Loucy (cell line): ENCODE results near the gene SYT1.

Experiments used
- H2AFZ ChIP-seq: fragments of 200-600 bp; sonication (generic); 2 replicates; pipeline ENCODE4 v1.6.0; 2016; ENCODE audit warnings: antibody characterized with exemption, mild to moderate bottlenecking, low read length, moderate library complexity
- H3F3A ChIP-seq: fragments of 200-600 bp; 2 replicates; pipeline ENCODE4 v1.6.0; 2016; ENCODE audit warnings: antibody characterized with exemption, low read depth, mild to moderate bottlenecking
- H3K27me3 ChIP-seq: fragments of 200-600 bp; sonication (generic); 2 replicates; pipeline ENCODE4 v1.6.1; 2014; ENCODE audit warnings: low read length, mild to moderate bottlenecking; ENCODE audit not compliant: insufficient read depth, poor library complexity, severe bottlenecking
- H3K36me3 ChIP-seq: fragments of 200-600 bp; sonication (generic); 2 replicates; pipeline ENCODE4 v1.6.1; 2016; ENCODE audit warnings: low read length; ENCODE audit not compliant: insufficient read depth
- H3K4me1 ChIP-seq: fragments of 200-600 bp; sonication (generic); 2 replicates; pipeline ENCODE4 v1.5.1; 2014; ENCODE audit warnings: low read length, mild to moderate bottlenecking; ENCODE audit not compliant: insufficient read depth, poor library complexity, severe bottlenecking
- H3K4me2 ChIP-seq: fragments of 200-600 bp; sonication (generic); 2 replicates; pipeline ENCODE4 v1.6.0; 2014; ENCODE audit warnings: antibody characterized with exemption, low read length, low read depth, mild to moderate bottlenecking; ENCODE audit not compliant: poor library complexity, severe bottlenecking
- H3K4me3 ChIP-seq: fragments of 200-600 bp; sonication (generic); 2 replicates; pipeline ENCODE4 v1.5.1; 2014; ENCODE audit warnings: low read length, mild to moderate bottlenecking, mixed read lengths; ENCODE audit not compliant: poor library complexity, severe bottlenecking
- H3K79me2 ChIP-seq: fragments of 200-600 bp; sonication (generic); 2 replicates; pipeline ENCODE4 v1.6.1; 2014; ENCODE audit warnings: low read length; ENCODE audit not compliant: insufficient read depth
- H3K9ac ChIP-seq: fragments of 200-600 bp; sonication (generic); 2 replicates; pipeline ENCODE4 v1.6.0; 2014; ENCODE audit warnings: mild to moderate bottlenecking, low read depth, low read length, moderate library complexity; ENCODE audit not compliant: poor library complexity, severe bottlenecking
- H3K9me2 ChIP-seq: fragments of 200-600 bp; sonication (generic); replicated peaks from 2 replicates; pipeline ENCODE4 v1.6.1; 2016; ENCODE audit warnings: low read depth, low read length, mixed read lengths
- H3K9me3 ChIP-seq: fragments of 200-600 bp; sonication (generic); 2 replicates; pipeline ENCODE4 v1.6.1; 2014; ENCODE audit warnings: mild to moderate bottlenecking, antibody characterized with exemption, low read length, low read depth; ENCODE audit not compliant: insufficient read depth
- H4K20me1 ChIP-seq: fragments of 200-600 bp; sonication (generic); 2 replicates; pipeline ENCODE4 v1.6.0; 2014; ENCODE audit warnings: antibody characterized with exemption, low read length, mild to moderate bottlenecking; ENCODE audit not compliant: insufficient read depth, poor library complexity, severe bottlenecking
- EZH2phosphoT487 ChIP-seq: fragments of 200-600 bp; IDR thresholded peaks from 2 replicates; pipeline ENCODE4 v1.6.1; 2018; ENCODE audit warnings: antibody characterized with exemption, mild to moderate bottlenecking, moderate library complexity, borderline replicate concordance
- TF ChIP-seq, protein P1 (sequence below): fragments of 200-600 bp; sonication (generic); conservative IDR thresholded peaks from 2 replicates; pipeline ENCODE4 v1.5.1; 2014; ENCODE audit warnings: mild to moderate bottlenecking, antibody characterized with exemption, low read length

The SYT1 gene

GRCh38 chr12:79255288-79255687 lies 390.7 kb downstream of the SYT1 start:
- Histone ChIP-seq H3F3A (no peaks in the 10 kb centered on the region), H3K79me2 (no peaks in the 10 kb centered on the region), H2AFZ (no peak overlapping the region), H3K4me2 (no peak overlapping the region), H3K4me3 (no peak overlapping the region), H3K9me2 (0 out of 2 replicates have a peak, but pooled peaks cover under 1% of the 10 kb centered on the region), H3K9me3 (no peaks in the 10 kb centered on the region), H4K20me1 (no peaks in the 10 kb centered on the region), H3K27me3 (no peaks in the 10 kb centered on the region), H3K4me1 (no peaks in the 10 kb centered on the region), H3K9ac (no peak overlapping the region), H3K36me3 (no peaks in the 10 kb centered on the region)
- TF ChIP-seq, protein P1, sequence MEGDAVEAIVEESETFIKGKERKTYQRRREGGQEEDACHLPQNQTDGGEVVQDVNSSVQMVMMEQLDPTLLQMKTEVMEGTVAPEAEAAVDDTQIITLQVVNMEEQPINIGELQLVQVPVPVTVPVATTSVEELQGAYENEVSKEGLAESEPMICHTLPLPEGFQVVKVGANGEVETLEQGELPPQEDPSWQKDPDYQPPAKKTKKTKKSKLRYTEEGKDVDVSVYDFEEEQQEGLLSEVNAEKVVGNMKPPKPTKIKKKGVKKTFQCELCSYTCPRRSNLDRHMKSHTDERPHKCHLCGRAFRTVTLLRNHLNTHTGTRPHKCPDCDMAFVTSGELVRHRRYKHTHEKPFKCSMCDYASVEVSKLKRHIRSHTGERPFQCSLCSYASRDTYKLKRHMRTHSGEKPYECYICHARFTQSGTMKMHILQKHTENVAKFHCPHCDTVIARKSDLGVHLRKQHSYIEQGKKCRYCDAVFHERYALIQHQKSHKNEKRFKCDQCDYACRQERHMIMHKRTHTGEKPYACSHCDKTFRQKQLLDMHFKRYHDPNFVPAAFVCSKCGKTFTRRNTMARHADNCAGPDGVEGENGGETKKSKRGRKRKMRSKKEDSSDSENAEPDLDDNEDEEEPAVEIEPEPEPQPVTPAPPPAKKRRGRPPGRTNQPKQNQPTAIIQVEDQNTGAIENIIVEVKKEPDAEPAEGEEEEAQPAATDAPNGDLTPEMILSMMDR = no peak
- TF ChIP-seq EZH2phosphoT487 = no peak

DNA sequence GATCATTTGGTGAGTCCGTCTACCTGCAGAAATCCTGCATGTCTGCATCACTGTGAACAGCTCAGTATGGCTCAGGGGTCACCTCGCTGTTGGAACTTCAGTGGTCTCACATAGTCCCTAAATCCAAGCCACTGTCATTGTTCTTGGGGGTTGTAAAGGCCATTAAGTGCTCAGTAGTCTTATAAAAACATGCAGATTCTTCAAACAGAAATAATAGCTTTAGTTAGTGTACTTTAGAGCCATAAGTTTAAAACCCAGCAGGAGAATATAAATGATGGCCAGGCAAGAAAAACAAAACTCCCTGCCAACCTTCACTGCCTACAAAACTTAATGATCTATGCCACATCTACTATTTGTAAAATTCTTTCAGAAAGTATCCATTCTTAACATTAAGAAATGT lies 396.3 kb downstream of the SYT1 start:
- Histone ChIP-seq H3K36me3 (no peaks in the 10 kb centered on the region), H3K79me2 (no peaks in the 10 kb centered on the region), H3K27me3 (no peaks in the 10 kb centered on the region), H3K9ac (no peak overlapping the region), H3K4me1 (no peaks in the 10 kb centered on the region), H2AFZ (no peak overlapping the region), H3K4me2 (no peak overlapping the region), H3K9me2 (no peaks in the 10 kb centered on the region), H3K4me3 (no peak overlapping the region), H3K9me3 (no peaks in the 10 kb centered on the region), H3F3A (no peaks in the 10 kb centered on the region), H4K20me1 (no peaks in the 10 kb centered on the region)
- no peak for TF ChIP-seq EZH2phosphoT487
- TF ChIP-seq, protein P1 = no peak

- Histone ChIP-seq H3K4me1 (no peaks in the 10 kb centered on the region), H4K20me1 (no peaks in the 10 kb centered on the region), H3F3A (no peaks in the 10 kb centered on the region), H3K9me2 (no peaks in the 10 kb centered on the region), H3K4me2 (no peak overlapping the region), H2AFZ (no peak overlapping the region), H3K79me2 (no peaks in the 10 kb centered on the region), H3K4me3 (no peak overlapping the region), H3K36me3 (no peaks in the 10 kb centered on the region), H3K27me3 (no peaks in the 10 kb centered on the region), H3K9ac (no peak overlapping the region), H3K9me3 (no peaks in the 10 kb centered on the region)
- TF ChIP-seq EZH2phosphoT487 = no peak
- TF ChIP-seq, protein P1 = no peak
These were observed 398.4 kb downstream of the SYT1 start for GRCh38 chr12:79262938-79263337.
